SW480 (cell line): ENCODE results near the gene WDR19.
A peak's percentile ranks its signal among the peaks of the same experiment; 100 is the strongest.
"Not testable (repeated sequence)": the region's sequence is repeated elsewhere in the genome, so short reads cannot be mapped to it uniquely, and the experiment has no call there.

Experiments used
- DNase-seq: peaks from one replicate; pipeline ENCODE4 v3.0.0-alpha.2; 2016; ENCODE audit warnings: low spot score

The WDR19 gene

GRCh38 chr4:39181905-39182638, at the start of gene WDR19:
TSS of gene WDR19 (plus strand) at chr4:39182529. CDS start at chr4:39182558, 29 bp downstream.
- peak; percentile 96 for DNase-seq

- DNase-seq = no peak
Measured at GRCh38 chr4:39133623-39134022, 48.7 kb upstream of the WDR19 start.

- peak; percentile 11 for DNase-seq
Measured at GRCh38 chr4:39134683-39135306, 47.5 kb upstream of the WDR19 start.

GRCh38 chr4:39138227-39138626, 44.1 kb upstream of the WDR19 start:
- DNase-seq = not testable (repeated sequence)

GRCh38 chr4:39146211-39146610, 36.1 kb upstream of the WDR19 start:
- no peak for DNase-seq

GRCh38 chr4:39154009-39154408, 28.3 kb upstream of the WDR19 start:
- DNase-seq = no peak

GRCh38 chr4:39157520-39157919, 24.8 kb upstream of the WDR19 start:
- no peak for DNase-seq

GRCh38 chr4:39166177-39166576, 16.2 kb upstream of the WDR19 start:
- no peak for DNase-seq

- no peak for DNase-seq
Measured at GRCh38 chr4:39166669-39167068, 15.7 kb upstream of the WDR19 start.

GRCh38 chr4:39169426-39169825, 12.9 kb upstream of the WDR19 start:
- peak; percentile 8 for DNase-seq

GRCh38 chr4:39170301-39170700, 12.0 kb upstream of the WDR19 start:
- no peak for DNase-seq

- DNase-seq = no peak
Measured at GRCh38 chr4:39178706-39179105, 3.6 kb upstream of the WDR19 start.

GRCh38 chr4:39179681-39180080, 2.6 kb upstream of the WDR19 start:
- no peak for DNase-seq

GRCh38 chr4:39180629-39181028, 1.7 kb upstream of the WDR19 start:
- DNase-seq = not testable (repeated sequence)

GRCh38 chr4:39181520-39181904, 817 bp upstream of the WDR19 start:
- no peak for DNase-seq

GRCh38 chr4:39201963-39202362, 19.6 kb downstream of the WDR19 start:
- DNase-seq = no peak

- DNase-seq = no peak
Measured at GRCh38 chr4:39204543-39204942, 22.2 kb downstream of the WDR19 start.

- DNase-seq = no peak
Measured at GRCh38 chr4:39205000-39205399, 22.7 kb downstream of the WDR19 start.

- no peak for DNase-seq
Measured at GRCh38 chr4:39205476-39205875, 23.1 kb downstream of the WDR19 start.

- DNase-seq = no peak
Measured at GRCh38 chr4:39227906-39228305, 45.6 kb downstream of the WDR19 start.

GRCh38 chr4:39228377-39228776, 46.0 kb downstream of the WDR19 start:
- DNase-seq = no peak

- DNase-seq = no peak
Measured at GRCh38 chr4:39230462-39230861, 48.1 kb downstream of the WDR19 start.

GRCh38 chr4:39231660-39232059, 49.3 kb downstream of the WDR19 start:
- no peak for DNase-seq

GRCh38 chr4:39232100-39232499, 49.8 kb downstream of the WDR19 start:
- no peak for DNase-seq
